T-helper 2 cell treated with Interferon-gamma antibody and Interleukin-4, amounts not matched to agents 100 ng/mL and 5 ng/mL, for 36 hours (primary cell): Measurements from ENCODE around the gene PDE4B. TPM values are rescaled to one million over a fixed set of nuclear protein-coding genes. Genes with fewer than 3 reads are reported as not detected.

Source experiments
- intact Hi-C: fragments of 100-400 bp; cut with micrococcal nuclease; formaldehyde crosslinking; loops from one replicate; pipeline ENCODE4 v1.15.1; 2023
- total RNA-seq: library from RNA; stranded (reverse); gene quantifications from 2 replicates; pipeline ENCODE4 v1.2.3, GENCODE V29; 2022

Gene PDE4B
- total RNA-seq, 1 donor from 2014 or later = 16.9 TPM

DNA sequence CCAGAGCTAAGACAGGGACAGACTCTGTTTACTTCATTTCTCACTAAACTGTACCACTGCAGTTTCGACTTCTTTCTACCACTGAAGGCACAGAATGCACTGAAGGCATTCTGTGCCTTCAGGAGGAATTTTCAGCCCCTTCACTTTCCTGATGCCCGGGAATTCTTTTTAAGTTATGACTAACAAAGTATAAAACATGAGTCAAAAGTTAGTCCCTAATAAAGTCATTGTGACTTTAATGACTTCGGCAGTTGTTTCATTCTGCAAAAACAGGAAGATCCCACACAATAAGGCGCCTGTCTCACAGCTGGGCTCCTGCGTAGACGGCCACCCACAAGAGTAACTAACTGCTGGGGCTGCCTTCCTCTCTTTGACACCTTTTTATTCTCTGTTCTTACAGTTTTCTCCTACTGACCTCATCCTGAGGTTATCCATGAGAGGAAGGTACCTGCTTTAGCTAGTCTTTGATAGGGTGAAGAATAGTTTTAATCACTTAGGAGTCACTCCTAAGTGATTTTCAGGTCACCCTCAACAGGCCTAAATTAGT, 557.4 kb downstream of the PDE4B start:
- intact Hi-C loops = loop anchor here (1.0 to 5.0 kb wide), 4 partner anchors 10 to 97 kb away; no protein-coding TSS in a partner anchor

DNA sequence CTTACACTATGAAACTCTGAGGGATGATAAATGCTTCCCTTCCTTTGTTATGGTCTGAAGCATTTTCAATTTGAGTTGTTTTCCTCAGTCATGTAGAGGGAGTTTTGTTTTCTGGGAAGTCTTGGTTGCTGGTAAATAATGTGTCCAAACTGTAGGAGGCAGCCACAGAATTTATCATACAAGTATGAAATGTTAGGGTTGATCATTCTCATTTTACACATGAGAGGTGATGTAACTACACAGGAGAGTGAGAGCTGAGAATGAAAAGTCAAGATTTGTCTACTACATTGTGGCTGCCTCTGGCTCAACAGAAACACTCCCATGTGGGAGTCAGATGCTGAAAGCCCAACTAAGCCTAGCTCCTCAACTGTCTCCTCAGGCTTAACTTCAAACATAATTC, 558.8 kb downstream of the PDE4B start:
- intact Hi-C loops = loop anchor here (5.0 kb wide), 2 partner anchors 69 to 96 kb away; no protein-coding TSS in a partner anchor

DNA sequence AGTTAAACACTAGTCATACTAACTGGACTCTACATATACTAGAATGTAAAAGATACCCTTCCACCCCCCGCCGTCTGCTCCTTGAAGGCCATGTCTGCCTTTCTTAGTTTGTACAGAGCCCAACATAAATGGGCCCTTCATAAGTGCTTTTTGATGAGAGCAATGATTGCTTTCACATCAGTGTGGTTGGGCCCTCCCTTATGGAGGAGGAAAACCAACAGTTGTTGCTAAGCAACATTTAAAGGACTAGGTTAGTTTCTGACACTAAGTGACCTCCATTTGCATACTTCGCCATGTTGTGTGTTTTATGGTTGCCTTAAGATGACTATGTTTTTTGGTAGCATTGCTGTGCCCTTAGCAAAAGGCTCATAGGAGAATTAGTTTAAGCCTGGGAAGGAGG, 559.2 kb downstream of the PDE4B start:
- intact Hi-C loops = loop anchor here (1.0 to 5.0 kb wide), 3 partner anchors 21 to 95 kb away; no protein-coding TSS in a partner anchor

DNA sequence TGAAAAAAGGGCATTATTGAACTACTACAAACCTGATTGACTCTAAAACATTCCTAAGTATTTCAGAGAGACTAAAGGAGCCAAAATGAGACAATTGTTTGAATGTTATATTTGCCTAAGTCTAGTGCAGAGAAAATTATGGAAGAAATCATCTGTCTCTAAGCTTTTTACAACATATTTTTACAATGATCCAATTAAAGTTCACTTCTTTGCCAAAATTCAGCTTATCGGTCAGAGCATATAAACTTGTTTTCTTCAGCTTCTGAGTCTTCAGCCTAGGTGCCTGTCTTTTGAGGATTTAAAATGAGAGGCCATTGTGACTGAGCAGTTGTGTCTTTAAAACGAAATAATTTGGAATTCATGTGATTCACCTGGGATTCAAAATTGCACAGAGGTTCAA, 560.1 kb downstream of the PDE4B start:
- intact Hi-C loops = loop anchor here (1.0 to 5.0 kb wide), 3 partner anchors 21 to 95 kb away; no protein-coding TSS in a partner anchor

DNA sequence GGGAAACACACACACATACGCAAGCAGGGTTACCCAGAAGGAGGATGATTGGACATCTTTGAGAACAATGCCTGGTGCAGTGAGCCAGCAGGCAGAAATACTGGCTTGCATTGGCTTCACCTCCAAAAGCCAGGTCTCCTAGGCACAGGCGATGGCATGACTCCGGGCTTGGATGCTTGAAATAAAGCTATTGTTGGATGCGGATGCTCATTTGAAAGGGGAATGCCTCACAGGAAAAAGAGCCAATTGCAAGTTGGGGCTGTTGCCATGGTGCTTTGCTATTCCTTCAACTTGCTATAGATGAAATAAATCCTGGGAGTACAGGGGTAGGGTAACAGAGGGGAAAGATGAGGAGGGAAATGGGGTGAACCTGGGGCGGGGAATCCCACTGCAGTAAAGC, 560.6 kb downstream of the PDE4B start:
- intact Hi-C loops = loop anchor here (5.0 kb wide), 2 partner anchors 71 to 94 kb away; no protein-coding TSS in a partner anchor

DNA sequence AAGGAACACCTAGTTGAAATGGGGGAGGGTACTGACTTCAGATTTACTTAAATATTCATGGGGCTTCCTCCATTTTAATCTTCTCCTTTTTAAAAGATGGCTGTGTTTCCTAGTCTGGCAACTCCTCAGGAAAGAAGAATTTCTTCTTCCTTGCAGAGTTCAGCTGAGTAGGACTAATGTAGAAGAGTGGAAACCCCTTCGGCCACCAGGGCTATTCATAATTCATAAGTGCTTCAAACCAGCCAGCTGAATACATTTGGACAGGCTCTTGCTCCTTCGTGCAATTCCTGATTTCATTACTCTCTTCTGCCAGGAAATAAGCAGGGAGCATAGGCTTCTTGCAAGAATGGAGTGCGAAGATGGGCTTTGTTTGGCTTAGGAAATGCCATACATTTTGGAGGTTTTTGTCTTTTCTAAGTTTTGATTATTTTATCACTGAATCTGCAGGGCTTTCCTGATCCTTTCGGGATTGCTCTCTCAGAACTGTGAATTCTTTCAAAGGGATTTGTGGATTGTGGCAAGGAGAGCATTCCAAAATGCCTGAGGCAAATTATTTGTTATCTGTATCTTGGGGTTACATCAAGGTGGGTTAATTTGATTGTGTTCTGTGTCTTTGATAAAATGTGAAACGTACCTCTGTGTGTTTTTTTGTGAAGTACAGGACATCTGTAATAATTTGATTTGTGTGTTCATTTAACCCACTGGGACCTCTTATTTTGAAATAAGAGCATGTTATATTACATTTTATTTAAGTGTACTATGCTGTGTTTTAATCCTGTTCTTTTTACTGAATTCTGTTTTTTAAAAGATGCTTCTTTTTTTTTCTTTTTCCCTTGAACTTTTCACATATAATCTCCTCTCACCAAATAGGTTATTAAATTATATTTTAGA, 561.9 kb downstream of the PDE4B start:
- intact Hi-C loops = loop anchor here (5.0 kb wide), 3 partner anchors 72 to 102 kb away; no protein-coding TSS in a partner anchor

DNA sequence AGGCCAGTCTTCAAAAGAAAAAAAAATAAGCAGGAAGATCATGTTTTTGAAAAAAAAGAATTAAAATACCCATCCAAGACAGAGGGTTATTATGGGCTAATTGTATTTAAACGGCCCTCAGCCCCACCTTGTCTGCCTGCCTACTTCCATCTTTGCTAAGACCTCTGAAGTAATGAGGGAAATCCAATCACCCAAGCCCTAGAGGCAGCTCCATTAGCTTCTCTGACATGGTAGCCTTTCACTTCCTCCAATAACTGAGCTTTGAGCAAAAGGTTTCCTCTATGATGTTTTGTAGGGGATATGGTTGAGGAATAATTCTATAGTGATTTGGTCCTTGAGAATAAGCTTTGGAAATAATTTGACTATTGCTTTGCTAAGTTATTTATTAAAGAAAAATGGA, 563.1 kb downstream of the PDE4B start:
- intact Hi-C loops = loop anchor here (2.0 to 5.0 kb wide), 2 partner anchors 17 to 103 kb away; no protein-coding TSS in a partner anchor

DNA sequence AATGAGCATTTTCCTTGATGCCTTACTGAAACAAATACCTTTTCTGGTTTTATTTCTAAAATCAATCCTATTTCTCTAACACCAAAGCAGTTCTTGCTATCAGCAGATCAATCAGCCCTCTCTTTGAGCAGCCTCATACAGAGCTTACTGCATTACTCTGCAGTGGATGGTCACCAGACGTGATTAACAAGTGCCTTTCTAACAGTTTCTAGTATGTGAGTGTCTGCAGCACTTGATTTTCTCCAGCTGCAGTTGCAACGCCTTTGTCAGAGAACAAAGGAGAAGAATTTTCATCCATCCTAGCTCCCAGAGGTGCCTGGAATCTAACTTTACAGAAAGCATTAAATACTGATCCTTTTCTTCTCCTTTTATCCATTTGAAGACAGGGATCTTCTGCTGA, 563.9 kb downstream of the PDE4B start:
- intact Hi-C loops = loop anchor here (2.0 to 5.0 kb wide), 2 partner anchors 16 to 104 kb away; no protein-coding TSS in a partner anchor

DNA sequence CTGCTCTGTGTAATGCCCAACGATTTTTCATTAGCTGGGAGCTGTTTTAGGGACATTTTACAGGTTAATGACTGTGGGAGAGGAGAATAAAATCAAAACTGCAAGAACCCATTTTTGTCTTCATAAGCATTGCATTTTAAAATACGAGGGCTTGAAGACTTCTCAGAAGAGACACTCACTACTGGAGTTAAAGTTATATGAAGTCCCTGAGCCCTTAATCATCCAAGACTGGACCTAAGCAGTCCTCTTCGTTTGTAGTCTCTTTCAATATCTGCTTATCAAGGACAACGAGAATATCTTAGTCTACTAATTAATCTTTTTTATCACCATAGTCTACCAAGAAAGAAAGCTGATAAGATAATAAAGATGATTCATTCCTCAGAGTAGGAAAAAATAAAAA, 564.3 kb downstream of the PDE4B start:
- intact Hi-C loops = loop anchor here (2.0 to 5.0 kb wide), 2 partner anchors 16 to 105 kb away; no protein-coding TSS in a partner anchor

DNA sequence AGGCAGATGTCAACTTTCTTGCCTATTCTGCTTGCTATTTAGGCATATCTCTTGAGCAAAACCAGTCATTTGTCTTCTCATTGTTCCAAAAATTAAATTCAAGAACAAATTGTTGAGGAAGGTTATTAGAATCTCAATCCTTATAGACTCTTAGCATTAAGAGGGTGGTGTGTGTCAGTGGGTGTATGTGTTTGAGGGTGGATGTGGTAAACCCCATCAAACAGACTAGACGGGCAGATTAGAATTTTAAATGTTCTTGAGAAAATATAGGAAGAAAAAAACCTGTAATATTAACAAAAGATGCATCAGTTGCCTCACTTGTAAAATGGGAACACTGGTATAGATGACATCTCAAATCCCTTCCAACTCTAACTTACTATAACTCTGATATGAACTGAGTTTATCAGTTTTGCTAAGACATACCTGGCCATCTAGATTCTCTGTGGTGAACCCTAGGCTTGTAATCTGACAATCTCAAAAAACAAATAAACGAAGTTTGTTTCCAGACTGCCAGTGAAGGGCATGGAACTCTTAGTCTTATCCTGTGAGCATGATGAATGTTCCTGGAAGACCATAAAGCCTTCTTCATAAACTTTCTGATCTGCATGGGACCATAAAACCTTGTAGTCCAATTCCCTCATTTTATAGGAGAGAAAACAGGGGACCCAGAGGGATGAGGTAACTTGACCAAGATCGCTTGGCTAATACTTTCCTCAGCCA, 564.9 kb downstream of the PDE4B start:
- intact Hi-C loops = loop anchor here (2.0 to 5.0 kb wide), 2 partner anchors 15 to 105 kb away; no protein-coding TSS in a partner anchor

DNA sequence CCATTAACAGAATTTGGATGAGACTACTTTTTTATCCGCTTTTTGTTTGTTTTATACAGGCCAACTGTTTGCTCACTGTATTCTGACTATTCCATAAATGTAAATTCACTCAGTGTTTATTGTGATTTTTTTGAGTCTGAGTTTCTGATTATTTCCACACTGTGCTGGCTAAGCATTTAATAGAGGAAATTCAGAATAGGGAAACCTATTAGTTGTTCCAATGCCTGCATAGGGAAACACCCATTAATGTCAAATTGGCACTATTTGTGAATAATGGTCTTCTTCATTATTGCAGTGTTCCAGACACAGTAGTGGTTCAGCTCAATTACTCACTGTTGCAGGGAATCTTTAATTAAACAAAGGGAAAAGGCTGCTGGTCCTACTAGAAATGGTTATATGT, 566.6 kb downstream of the PDE4B start:
- intact Hi-C loops = loop anchor here (5.0 kb wide), 1 partner anchor 107 kb away; no protein-coding TSS in a partner anchor

DNA sequence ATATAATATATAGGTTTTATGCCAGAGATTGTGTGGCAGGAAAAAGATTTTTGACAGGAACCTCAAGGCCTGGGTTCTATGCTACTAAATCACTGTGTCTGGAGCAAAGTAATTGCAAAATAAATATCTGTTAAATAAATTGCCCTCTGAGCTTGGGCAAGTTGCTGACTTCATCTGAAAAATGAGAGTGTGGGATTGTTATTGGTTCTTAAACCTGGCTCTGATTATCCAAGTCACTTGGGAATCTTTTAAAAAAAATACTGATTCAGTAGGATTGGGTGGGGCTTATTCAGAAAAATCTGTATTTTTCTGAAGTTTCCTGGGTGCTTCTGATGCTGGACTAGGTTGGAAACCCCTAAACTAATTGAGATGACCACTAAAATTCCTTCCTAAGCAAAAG, 567.1 kb downstream of the PDE4B start:
- intact Hi-C loops = loop anchor here (5.0 kb wide), 1 partner anchor 108 kb away; no protein-coding TSS in a partner anchor

DNA sequence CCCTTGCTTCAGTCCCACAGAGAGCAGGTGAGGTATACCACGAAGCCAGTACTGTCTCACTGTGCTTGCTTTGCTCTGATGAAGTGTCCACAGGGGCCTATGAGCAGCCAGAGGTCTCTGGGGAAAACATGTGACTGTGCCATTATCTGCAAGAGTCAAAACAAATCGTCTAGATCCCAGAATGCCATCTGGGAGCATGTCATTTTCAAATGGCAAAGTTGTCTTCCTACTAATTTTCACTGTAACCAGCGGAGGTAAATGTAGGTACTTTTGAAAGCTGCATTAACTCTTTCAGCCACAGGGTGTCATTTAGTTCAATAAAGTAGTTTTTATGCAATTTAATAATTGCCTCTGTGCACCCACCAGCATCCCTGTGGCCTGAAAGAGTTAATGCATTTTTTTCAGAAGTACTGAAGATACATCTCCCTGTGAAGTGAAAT, 567.6 kb downstream of the PDE4B start:
- intact Hi-C loops = no loop called here

DNA sequence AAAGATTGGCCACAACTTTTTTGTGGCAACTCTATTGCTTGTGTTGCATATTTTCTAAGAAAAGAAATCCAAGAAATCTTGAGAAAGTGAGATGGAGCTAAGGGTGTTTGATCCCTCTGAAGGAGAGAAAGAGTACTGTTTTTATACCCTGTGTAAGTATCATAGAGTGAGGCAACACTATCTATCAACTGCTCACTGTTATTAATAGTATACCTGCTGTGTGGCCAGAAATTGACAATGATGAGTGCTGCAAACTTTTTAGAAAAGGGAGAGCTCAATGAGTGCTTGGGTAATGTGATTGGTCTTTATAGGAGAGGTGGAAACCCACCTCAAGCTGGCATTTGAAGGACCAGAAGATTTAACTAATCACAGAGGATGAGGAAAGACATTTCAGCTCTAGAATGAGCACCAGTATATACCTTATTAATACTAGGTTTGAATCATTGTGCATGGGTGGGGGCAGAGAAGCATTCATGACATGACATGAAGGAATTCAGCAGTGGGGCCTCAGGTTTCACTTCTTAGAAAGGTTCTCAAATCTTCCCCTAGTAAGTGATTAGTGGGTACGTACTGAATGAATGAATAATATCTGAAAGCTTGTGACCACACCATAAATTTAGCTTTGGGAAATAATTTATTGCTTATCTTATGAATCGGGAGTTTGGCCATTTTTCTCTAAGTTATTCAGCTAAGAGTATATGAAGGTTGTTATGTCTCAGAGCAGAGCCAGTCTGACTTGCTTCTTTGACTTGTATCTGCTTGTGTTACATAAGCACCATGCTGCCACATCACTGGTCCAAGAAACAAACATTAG, 572.1 kb downstream of the PDE4B start:
- intact Hi-C loops = no loop called here

DNA sequence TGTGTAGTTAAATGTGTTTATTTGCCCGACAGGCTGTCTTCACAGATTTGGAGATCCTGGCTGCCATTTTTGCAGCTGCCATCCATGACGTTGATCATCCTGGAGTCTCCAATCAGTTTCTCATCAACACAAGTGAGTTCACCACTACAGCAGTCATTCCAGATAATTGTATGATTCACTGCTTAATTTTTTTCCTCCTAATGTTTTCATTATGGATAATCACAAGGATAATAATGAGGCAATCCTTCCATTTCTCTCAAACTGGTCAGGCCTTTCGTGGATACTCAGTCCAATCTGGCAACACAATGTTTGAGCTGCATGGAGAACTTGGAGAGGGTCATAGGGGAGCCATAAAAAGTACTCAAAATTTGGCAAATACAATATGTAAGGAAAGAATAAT, 572.9 kb downstream of the PDE4B start:
- intact Hi-C loops = no loop called here

DNA sequence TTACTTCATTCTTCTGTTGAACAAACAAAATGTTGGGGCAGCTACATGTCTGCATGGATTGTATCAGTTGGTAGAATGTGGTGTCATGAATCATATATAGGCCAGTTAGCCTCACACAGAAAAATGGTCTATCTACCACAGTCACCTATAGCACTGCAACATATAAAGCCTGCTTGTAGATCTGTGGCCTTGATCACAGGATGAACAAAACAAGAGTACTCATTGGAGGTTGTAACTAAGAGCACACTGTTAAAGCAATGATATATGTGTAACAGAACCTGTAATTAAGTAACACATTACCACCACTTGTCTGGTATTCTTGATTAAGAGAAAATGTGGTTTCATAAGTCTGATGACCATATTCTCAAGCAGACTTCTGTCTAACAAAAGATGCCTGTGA, 573.9 kb downstream of the PDE4B start:
- intact Hi-C loops = no loop called here

DNA sequence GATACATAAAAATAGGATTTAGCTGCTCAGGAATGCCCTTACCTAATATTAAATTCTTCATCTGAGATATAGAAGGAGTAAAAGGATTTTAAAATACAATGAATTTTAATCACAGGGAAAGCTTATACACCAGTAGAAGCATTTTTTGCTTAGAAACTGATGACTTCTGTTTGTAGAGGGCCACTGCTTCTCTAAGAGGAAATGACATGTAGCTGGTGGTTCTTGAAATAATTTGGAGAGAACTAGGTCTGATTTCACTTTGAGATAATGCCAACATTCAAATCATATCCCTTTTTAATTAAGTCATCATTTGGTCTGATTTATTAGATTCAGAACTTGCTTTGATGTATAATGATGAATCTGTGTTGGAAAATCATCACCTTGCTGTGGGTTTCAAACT, 574.7 kb downstream of the PDE4B start:
- intact Hi-C loops = no loop called here

DNA sequence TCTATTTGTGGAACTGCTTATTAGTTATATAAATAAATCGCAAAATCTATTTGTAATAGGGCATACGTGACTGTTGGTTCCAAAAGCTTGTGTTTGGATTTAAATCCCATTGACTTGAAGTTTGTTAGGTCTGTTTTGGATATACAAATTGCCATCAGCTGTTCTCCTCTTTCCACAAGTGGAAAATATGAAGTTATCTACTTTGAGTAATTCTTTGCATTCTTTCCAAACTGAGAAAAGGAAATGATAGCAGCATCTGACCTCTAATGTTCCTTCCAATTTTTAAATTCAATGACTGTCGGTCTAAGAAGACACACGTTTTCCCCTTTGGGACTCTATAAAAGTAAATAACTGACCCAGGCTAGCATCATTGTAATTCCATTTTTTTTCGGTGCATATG, 575.6 kb downstream of the PDE4B start:
- intact Hi-C loops = no loop called here

DNA sequence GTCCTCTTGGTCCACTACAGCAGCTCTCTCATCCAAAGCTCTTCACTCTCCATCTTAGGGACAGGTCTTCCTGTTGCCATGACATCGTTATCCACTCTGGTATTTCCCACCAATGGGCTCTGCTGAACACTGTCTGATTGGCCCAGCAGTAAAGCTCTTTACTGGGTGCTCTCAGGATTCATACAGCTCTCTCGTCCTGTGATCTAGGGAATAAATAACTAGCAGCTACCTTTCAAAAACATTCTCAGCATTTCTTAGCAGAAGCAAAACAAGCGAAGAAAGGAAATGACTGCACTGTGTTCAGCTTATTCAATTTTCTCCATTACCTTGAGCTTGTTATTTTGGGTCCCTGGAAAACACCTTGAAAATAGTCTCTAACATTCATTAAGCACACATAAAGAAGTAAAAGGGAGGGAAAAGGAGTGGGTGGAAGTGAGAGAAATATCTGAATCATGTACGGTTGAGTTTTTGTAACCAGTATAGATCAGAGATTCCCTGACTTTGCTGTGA, 577.8 kb downstream of the PDE4B start:
- intact Hi-C loops = loop anchor here (5.0 kb wide), 1 partner anchor 37 kb away; no protein-coding TSS in a partner anchor
